Measurements from ENCODE around the gene SCN2B.

GRCh38 chr11:118219244-118219643, 42.8 kb upstream of the SCN2B start:
- TF ChIP-seq CTCF (IDR thresholded peaks at IDR 0.05) (no peak), POLR2A (IDR thresholded peaks at IDR 0.05) (no peak), POLR2AphosphoS5 (IDR thresholded peaks at IDR 0.05) (no peak)

Data from prostate gland (tissue), 2 donors.